HEK293 (cell line): Measurements from ENCODE around the gene GUCY2D.

Source experiments
- SCRT2 ChIP-seq: fragments of 450-650 bp; formaldehyde crosslinking; IDR thresholded peaks from 2 replicates; pipeline ENCODE4 v1.5.1; 2016; ENCODE audit warnings: missing biosample characterization, missing genetic modification characterization
- TF ChIP-seq, protein P1 (sequence below): sonication (generic); formaldehyde crosslinking; IDR thresholded peaks from 2 replicates; pipeline ENCODE4 v1.8.1; 2022; ENCODE audit warnings: mild to moderate bottlenecking, moderate library complexity, missing genetic modification reagents

DNA sequence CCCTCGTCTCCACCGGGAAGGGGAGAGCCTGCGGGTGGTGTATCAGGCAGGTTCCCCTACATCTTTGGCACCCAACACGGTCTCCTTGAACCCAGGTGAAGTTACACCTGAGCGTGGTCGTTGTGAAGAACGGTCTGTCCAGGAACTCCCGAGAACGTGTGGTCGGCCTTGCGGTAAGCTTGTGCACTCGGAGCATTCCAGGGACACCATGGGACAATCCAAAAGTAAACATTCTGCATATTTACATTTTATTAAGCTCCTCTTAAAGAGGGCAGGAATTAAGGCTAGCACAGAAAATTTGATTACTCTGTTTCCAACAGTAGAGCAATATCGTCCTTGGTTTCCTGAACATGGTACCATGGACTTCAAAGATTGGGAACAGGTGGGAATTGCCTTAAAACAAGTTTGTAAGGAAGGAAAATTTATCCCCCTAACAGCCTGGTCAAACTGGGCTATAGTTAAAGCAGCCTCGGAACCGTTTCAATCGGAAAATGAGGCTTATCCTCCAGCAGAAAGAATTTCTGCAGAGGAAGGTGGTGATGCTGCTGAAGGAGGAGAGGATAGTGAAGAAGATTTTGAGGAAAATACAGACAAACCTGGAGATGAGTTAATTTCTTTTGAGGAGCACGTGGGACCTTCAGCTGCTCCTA is 54.7 kb downstream of the GUCY2D start:
- no peak for TF ChIP-seq SCRT2
- TF ChIP-seq, protein P1, sequence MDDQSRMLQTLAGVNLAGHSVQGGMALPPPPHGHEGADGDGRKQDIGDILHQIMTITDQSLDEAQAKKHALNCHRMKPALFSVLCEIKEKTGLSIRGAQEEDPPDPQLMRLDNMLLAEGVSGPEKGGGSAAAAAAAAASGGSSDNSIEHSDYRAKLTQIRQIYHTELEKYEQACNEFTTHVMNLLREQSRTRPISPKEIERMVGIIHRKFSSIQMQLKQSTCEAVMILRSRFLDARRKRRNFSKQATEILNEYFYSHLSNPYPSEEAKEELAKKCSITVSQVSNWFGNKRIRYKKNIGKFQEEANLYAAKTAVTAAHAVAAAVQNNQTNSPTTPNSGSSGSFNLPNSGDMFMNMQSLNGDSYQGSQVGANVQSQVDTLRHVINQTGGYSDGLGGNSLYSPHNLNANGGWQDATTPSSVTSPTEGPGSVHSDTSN (CRISPR knock-in tag) = no peak
